Measurements from ENCODE around the gene CNTNAP2.

DNA sequence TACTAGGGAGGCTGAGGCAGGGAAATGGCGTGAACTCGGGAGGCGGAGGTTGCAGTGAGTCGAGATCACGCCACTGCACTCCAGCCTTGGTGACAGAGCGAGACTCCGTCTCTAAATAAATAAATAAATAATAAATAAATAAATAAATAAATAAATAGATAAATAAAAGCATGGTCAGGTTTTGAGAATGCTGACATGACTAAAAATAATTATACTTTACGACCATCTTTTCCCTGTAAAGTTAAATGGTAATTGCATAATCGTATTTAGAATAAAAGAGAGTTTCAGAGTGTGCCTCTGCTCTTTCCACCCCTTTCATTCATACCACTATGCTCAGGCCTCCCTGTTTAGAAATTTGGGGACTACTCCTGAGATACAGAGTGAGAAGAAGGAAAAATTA is 326.5 kb downstream of the CNTNAP2 start:
- TF ChIP-seq, protein P1, sequence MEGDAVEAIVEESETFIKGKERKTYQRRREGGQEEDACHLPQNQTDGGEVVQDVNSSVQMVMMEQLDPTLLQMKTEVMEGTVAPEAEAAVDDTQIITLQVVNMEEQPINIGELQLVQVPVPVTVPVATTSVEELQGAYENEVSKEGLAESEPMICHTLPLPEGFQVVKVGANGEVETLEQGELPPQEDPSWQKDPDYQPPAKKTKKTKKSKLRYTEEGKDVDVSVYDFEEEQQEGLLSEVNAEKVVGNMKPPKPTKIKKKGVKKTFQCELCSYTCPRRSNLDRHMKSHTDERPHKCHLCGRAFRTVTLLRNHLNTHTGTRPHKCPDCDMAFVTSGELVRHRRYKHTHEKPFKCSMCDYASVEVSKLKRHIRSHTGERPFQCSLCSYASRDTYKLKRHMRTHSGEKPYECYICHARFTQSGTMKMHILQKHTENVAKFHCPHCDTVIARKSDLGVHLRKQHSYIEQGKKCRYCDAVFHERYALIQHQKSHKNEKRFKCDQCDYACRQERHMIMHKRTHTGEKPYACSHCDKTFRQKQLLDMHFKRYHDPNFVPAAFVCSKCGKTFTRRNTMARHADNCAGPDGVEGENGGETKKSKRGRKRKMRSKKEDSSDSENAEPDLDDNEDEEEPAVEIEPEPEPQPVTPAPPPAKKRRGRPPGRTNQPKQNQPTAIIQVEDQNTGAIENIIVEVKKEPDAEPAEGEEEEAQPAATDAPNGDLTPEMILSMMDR (IDR thresholded peaks at IDR 0.05), result no peak
- no peak for TF ChIP-seq POLR2A (IDR thresholded peaks at IDR 0.05)
